Measurements from ENCODE around the gene DCTN4.

The DCTN4 gene

GRCh38 chr5:150734579-150735384 is 24.0 kb downstream of the DCTN4 start:
- no peak overlapping the region for H2AFZ ChIP-seq (ENCODE audit: low read length, unreplicated experiment)

DNA sequence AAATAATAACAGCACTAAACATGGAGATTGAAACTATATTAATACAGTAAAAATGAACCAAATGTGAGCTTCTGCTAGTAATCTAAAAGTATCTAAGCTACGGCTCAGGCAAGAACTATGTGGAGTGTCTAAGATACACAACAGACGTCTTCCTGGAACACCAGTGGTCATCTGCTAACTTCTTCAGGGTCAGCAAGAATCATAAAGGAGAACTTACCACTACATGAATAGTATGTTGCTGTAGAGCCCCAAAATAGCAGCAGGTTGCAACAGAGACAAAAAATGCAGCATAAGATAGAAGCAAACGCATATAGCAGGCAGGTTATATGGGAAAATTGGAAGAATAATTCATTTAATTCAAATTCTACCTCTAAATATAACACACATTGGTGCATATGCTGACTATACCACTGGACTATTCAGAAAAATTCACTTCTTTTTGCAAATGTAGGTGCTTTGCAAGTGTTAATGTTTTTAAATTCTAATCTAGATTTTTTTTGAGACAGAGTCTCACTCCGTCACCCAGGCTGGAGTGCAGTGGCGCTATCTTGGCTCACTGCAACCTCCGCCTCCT is 27.1 kb downstream of the DCTN4 start:
- Histone ChIP-seq H3K27ac (ENCODE audit: low read depth, low read length) (no peak overlapping the region), H3K36me3 (ENCODE audit: insufficient read depth, low read length) (peaks cover 55% of the 10 kb centered on the region), H3K27me3 (ENCODE audit: insufficient read depth, low read length) (no peaks in the 10 kb centered on the region), H3K4me1 (ENCODE audit: control insufficient read depth, insufficient read depth, low read length, unreplicated experiment) (no peaks in the 10 kb centered on the region), H2AFZ (ENCODE audit: low read length, unreplicated experiment) (no peak overlapping the region), H3K79me2 (ENCODE audit: control insufficient read depth, insufficient read depth, low read length, unreplicated experiment) (peaks cover 27% of the 10 kb centered on the region), H3K4me3 (ENCODE audit: low read depth, low read length) (no peak overlapping the region)

More at GRCh38 chr5:150734579-150735384, 24.0 kb downstream of the DCTN4 start:
- Histone ChIP-seq H3K79me2 (ENCODE audit: control insufficient read depth, insufficient read depth, low read length, unreplicated experiment) (peaks cover 54% of the 10 kb centered on the region), H3K27me3 (ENCODE audit: insufficient read depth, low read length) (no peaks in the 10 kb centered on the region), H3K4me3 (ENCODE audit: low read depth, low read length) (no peak overlapping the region), H3K36me3 (ENCODE audit: insufficient read depth, low read length) (peaks cover 48% of the 10 kb centered on the region), H3K27ac (ENCODE audit: low read depth, low read length) (no peak overlapping the region), H3K4me1 (ENCODE audit: control insufficient read depth, insufficient read depth, low read length, unreplicated experiment) (peaks cover 9% of the 10 kb centered on the region)

- peaks cover 13% of the 10 kb centered on the region for H3K79me2 ChIP-seq (ENCODE audit: control insufficient read depth, insufficient read depth, low read length, unreplicated experiment)
- no peak overlapping the region for H3K27ac ChIP-seq (ENCODE audit: low read depth, low read length)
- H2AFZ ChIP-seq (ENCODE audit: low read length, unreplicated experiment), result no peak overlapping the region
- H3K4me3 ChIP-seq (ENCODE audit: low read depth, low read length), result no peak overlapping the region
- no peaks in the 10 kb centered on the region for H3K4me1 ChIP-seq (ENCODE audit: control insufficient read depth, insufficient read depth, low read length, unreplicated experiment)
- H3K36me3 ChIP-seq (ENCODE audit: insufficient read depth, low read length), result peaks cover 49% of the 10 kb centered on the region
- H3K27me3 ChIP-seq (ENCODE audit: insufficient read depth, low read length), result no peaks in the 10 kb centered on the region
Measured at GRCh38 chr5:150729859-150730258, 29.0 kb downstream of the DCTN4 start.

DNA sequence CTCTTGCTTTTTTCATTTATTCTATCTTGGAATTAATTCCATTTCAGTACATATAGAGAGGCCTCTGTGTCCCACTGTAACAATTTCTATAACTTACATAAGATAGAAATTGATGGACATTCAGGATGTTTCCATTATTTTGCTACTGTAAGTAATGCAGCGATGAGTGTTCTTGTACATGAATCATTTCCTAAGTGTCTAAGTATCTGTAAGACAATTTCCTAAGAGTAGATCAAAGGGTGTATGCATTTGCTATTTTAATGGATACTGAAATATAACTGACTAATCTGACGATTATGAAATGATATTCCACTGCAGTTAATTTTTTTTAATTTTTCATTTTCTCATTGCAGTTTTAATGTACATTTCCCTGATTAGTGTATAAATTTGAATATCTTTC is 35.0 kb downstream of the DCTN4 start:
- Histone ChIP-seq H2AFZ (ENCODE audit: low read length, unreplicated experiment) (no peak overlapping the region), H3K36me3 (ENCODE audit: insufficient read depth, low read length) (peaks cover 43% of the 10 kb centered on the region), H3K4me1 (ENCODE audit: control insufficient read depth, insufficient read depth, low read length, unreplicated experiment) (peaks cover 13% of the 10 kb centered on the region), H3K79me2 (ENCODE audit: control insufficient read depth, insufficient read depth, low read length, unreplicated experiment) (peaks cover 3% of the 10 kb centered on the region), H3K4me3 (ENCODE audit: low read depth, low read length) (no peak overlapping the region), H3K27ac (ENCODE audit: low read depth, low read length) (0 out of 2 replicates have a peak overlapping the region, but pooled peaks have one; percentile 4), H3K27me3 (ENCODE audit: insufficient read depth, low read length) (no peaks in the 10 kb centered on the region)

GRCh38 chr5:150710165-150710564 is 48.7 kb downstream of the DCTN4 start:
- H3K79me2 ChIP-seq (ENCODE audit: control insufficient read depth, insufficient read depth, low read length, unreplicated experiment), result no peaks in the 10 kb centered on the region

GRCh38 chr5:150706776-150707390 is 51.9 kb downstream of the DCTN4 start:
- Histone ChIP-seq H3K27ac (ENCODE audit: low read depth, low read length) (no peak overlapping the region), H3K36me3 (ENCODE audit: insufficient read depth, low read length) (peaks cover 15% of the 10 kb centered on the region), H3K27me3 (ENCODE audit: insufficient read depth, low read length) (no peaks in the 10 kb centered on the region), H3K4me1 (ENCODE audit: control insufficient read depth, insufficient read depth, low read length, unreplicated experiment) (no peaks in the 10 kb centered on the region), H3K79me2 (ENCODE audit: control insufficient read depth, insufficient read depth, low read length, unreplicated experiment) (no peaks in the 10 kb centered on the region), H2AFZ (ENCODE audit: low read length, unreplicated experiment) (no peak overlapping the region), H3K4me3 (ENCODE audit: low read depth, low read length) (no peak overlapping the region)

More at GRCh38 chr5:150710165-150710564, 48.7 kb downstream of the DCTN4 start:
- H3K27ac ChIP-seq (ENCODE audit: low read depth, low read length), result no peak overlapping the region
- H3K4me1 ChIP-seq (ENCODE audit: control insufficient read depth, insufficient read depth, low read length, unreplicated experiment), result no peaks in the 10 kb centered on the region
- peaks cover 28% of the 10 kb centered on the region for H3K36me3 ChIP-seq (ENCODE audit: insufficient read depth, low read length)
- H3K27me3 ChIP-seq (ENCODE audit: insufficient read depth, low read length), result no peaks in the 10 kb centered on the region
- no peak overlapping the region for H3K4me3 ChIP-seq (ENCODE audit: low read depth, low read length)
- H2AFZ ChIP-seq (ENCODE audit: low read length, unreplicated experiment), result no peak overlapping the region

GRCh38 chr5:150703762-150704161 is 55.1 kb downstream of the DCTN4 start:
- H3K4me1 ChIP-seq (ENCODE audit: control insufficient read depth, insufficient read depth, low read length, unreplicated experiment), result peaks cover 14% of the 10 kb centered on the region
- no peak overlapping the region for H3K4me3 ChIP-seq (ENCODE audit: low read depth, low read length)
- peaks cover 8% of the 10 kb centered on the region; the same call in 1 of the 2 replicates for H3K36me3 ChIP-seq (ENCODE audit: insufficient read depth, low read length)
- no peaks in the 10 kb centered on the region for H3K27me3 ChIP-seq (ENCODE audit: insufficient read depth, low read length)
- H3K27ac ChIP-seq (ENCODE audit: low read depth, low read length), result no peak overlapping the region
- no peak overlapping the region for H2AFZ ChIP-seq (ENCODE audit: low read length, unreplicated experiment)
- H3K79me2 ChIP-seq (ENCODE audit: control insufficient read depth, insufficient read depth, low read length, unreplicated experiment), result peaks cover 21% of the 10 kb centered on the region

DNA sequence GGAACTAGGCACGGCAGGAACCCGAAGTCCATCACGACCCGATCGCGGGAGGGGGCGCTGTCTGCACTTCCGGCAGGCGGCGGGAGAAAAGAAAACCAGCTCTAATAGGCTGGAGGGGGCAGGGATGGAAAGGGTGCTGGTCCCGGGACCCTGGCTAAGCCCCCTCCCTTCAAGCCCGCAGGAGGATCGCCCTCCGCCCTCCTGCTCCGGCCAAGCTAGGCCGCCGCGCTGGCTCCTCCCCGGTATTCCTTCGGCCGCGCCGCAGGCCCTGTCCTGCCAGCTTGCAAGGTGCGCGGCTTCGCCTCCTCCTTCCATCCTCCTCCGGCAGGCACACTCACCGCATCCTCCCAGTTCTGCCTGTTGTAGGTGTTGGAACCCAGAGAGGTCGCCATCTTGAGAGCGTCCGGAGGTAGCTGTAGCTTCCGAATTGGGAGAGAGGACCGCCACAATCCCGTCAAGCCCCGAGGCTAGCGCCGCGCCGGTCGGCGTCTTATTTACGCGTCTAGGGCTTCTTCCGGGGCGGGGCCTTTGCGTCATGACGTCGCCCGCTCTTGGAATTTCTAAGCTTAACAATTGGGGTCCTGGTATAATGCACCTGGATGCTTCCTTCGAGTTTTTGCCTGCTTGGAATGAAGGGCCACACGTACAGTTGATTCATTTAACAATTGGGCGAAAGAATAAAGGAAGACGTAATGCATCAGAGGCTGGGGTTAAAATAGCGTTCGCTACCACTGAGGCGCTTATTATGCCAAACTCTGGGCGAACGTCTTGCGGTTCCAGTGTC is 58.0 kb downstream of the DCTN4 start, which contains the start of gene RBM22:
TSS of gene RBM22 (minus strand) at position 469 of the 784 bp plus-strand sequence. CDS start at position 392, 77 bp downstream.
- Histone ChIP-seq H2AFZ (ENCODE audit: low read length, unreplicated experiment) (peak within 1 kb of the TSS; percentile 100), H3K4me1 (ENCODE audit: control insufficient read depth, insufficient read depth, low read length, unreplicated experiment) (peaks cover 14% of the 10 kb centered on the region), H3K36me3 (ENCODE audit: insufficient read depth, low read length) (peaks cover 28% of the 10 kb centered on the region), H3K79me2 (ENCODE audit: control insufficient read depth, insufficient read depth, low read length, unreplicated experiment) (peaks cover 24% of the 10 kb centered on the region), H3K27me3 (ENCODE audit: insufficient read depth, low read length) (no peaks in the 10 kb centered on the region), H3K27ac (ENCODE audit: low read depth, low read length) (peak within 1 kb of the TSS; percentile 78), H3K4me3 (ENCODE audit: low read depth, low read length) (peak within 1 kb of the TSS; percentile 99)

- H3K27ac ChIP-seq (ENCODE audit: low read depth, low read length), result peak overlapping the region; percentile 78; the same call in 1 of the 2 replicates
- peak overlapping the region; percentile 99 for H3K4me3 ChIP-seq (ENCODE audit: low read depth, low read length)
- H3K36me3 ChIP-seq (ENCODE audit: insufficient read depth, low read length), result peaks cover 34% of the 10 kb centered on the region
- H3K27me3 ChIP-seq (ENCODE audit: insufficient read depth, low read length), result no peaks in the 10 kb centered on the region
- peaks cover 24% of the 10 kb centered on the region for H3K79me2 ChIP-seq (ENCODE audit: control insufficient read depth, insufficient read depth, low read length, unreplicated experiment)
- no peak overlapping the region for H2AFZ ChIP-seq (ENCODE audit: low read length, unreplicated experiment)
- peaks cover 16% of the 10 kb centered on the region for H3K4me1 ChIP-seq (ENCODE audit: control insufficient read depth, insufficient read depth, low read length, unreplicated experiment)
Measured at GRCh38 chr5:150700246-150700593, 58.6 kb downstream of the DCTN4 start.

GRCh38 chr5:150694612-150695011 is 64.2 kb downstream of the DCTN4 start:
- peaks cover 65% of the 10 kb centered on the region for H3K36me3 ChIP-seq (ENCODE audit: insufficient read depth, low read length)
- peaks cover 21% of the 10 kb centered on the region for H3K4me1 ChIP-seq (ENCODE audit: control insufficient read depth, insufficient read depth, low read length, unreplicated experiment)
- H3K27me3 ChIP-seq (ENCODE audit: insufficient read depth, low read length), result no peaks in the 10 kb centered on the region
- H3K27ac ChIP-seq (ENCODE audit: low read depth, low read length), result no peak overlapping the region
- no peak overlapping the region for H2AFZ ChIP-seq (ENCODE audit: low read length, unreplicated experiment)
- H3K79me2 ChIP-seq (ENCODE audit: control insufficient read depth, insufficient read depth, low read length, unreplicated experiment), result peaks cover 12% of the 10 kb centered on the region
- no peak overlapping the region for H3K4me3 ChIP-seq (ENCODE audit: low read depth, low read length)

Measured in ACC112 (cell line).